NCI-H2196 treated with DMSO at 0.1 percent for 48 hours (cell line): ENCODE results near the gene ABCC2.
"Not testable (repeated sequence)": the region's sequence is repeated elsewhere in the genome, so short reads cannot be mapped to it uniquely, and the experiment has no call there.

Experiments
- DNase-seq: peaks from one replicate; lab custom pipeline; 2025; ENCODE audit not compliant: unreplicated experiment; lab: John Stamatoyannopoulos, UW

Gene ABCC2

DNA sequence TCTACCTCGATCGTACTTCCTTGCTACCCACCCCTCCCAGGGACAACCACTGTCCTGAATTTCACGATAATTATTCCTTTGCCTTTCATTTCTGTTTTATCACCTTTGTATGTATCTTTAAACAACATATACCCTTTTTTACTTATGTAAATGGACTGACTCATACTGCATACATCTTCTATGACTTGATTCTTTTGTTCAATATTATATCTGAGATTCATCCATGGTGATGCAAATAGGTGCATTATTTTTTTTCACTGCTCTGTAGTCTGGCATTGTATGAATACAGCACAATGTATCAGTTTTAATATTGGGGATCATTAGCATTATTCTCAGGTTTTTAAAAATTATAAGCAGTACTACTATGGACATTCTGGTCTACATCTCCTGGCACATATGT lies 69.4 kb downstream of the ABCC2 start:
- DNase-seq = no peak

DNA sequence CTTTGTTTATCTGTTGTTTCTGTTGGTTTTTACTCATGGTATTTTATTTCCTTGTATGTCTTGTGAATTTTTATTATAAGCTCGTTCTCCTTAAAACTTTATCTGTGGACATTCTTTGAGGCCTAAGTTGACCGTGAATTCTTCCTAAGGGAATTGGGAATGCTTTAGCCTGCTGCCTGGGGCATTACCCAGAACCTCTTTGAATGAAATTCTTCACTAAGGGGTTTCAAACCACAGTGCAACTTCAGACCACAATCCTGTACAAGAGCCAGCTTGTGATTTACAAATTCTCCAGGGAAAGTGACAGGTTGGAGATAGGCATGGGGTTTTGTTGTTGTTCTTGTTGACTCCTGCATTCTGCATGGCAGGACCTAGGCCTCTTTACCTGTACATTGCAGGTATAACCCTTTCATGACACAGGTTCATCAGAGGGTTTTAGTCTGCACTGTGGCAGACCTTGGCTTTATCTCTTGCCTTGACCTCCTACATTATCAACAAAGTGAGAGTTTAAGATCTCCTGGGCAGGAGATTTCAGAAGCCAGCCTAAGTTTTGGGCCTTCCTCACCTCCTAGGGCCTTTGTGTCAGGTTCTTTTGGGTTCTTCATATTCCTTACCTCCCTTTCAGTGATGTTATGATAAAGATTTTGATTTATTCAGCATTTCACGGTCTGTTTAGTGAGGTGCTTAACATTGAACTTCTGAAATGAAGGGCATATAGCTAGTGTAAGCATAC lies 70.2 kb downstream of the ABCC2 start:
- no peak for DNase-seq

DNA sequence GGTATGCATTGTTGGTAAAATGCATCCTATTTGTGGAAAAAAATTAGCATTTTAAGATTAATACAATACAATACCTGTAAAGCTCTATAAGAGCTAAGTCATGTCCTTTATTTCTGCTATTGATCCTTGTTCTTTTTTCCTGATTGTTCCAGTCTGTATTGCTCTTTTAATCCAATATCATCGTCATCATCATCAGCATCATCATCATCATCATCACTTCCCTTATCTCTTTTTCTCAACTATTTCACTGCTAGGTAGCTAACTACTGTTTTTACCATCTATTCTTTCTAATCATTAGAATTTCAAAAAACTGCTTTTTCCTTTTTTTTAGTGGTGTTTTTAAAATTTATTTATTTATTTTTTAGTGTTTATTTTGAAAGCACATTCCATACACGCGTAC lies 71.2 kb downstream of the ABCC2 start:
- no peak for DNase-seq

DNA sequence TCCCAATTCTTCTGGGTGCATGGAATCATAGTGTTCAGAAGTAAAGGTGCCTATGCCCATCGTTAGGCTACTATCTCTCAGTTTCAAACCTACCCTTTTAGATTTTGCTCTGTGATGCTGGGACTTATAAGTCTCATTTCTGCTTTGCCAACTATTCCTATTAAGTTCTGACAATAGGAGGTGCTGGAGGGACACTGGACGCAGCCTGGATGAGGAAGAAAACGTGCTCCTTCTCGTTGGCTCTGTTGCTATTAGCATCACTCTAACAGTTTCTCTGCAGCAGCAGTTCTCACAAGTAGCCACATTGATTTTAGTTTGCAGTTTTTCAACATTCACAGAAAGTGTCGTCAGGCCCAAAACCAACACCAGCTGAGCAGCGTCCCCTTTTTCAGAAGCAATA lies 72.4 kb downstream of the ABCC2 start:
- DNase-seq = no peak

DNA sequence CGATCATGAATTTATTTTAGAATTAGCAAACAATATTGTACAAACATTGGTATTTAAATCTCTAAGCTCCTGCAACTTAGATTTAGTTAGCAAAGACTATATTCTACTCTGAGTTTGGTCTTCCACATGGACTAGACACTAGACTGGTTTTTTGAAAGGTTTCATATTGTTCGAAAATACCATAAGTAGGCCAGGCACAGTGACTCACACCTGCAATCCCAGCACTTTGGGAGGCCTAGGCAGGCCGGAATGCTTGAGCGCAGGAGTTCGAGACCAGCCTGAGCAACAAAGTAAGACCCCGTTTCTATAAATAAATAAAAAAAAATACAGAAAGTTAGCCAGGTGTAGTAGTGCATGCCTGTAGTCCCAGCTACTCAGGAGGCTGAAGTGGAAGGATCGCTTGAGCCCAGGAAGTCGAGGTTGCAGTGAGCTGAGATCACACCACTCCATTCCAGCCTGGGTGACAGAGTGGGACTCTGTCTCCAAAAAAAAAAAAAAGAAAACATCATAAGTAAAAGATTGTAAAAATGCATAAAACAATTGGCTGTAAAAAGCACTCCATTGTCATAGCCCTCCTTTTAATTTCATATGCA lies 73.1 kb downstream of the ABCC2 start:
- DNase-seq = no peak

DNA sequence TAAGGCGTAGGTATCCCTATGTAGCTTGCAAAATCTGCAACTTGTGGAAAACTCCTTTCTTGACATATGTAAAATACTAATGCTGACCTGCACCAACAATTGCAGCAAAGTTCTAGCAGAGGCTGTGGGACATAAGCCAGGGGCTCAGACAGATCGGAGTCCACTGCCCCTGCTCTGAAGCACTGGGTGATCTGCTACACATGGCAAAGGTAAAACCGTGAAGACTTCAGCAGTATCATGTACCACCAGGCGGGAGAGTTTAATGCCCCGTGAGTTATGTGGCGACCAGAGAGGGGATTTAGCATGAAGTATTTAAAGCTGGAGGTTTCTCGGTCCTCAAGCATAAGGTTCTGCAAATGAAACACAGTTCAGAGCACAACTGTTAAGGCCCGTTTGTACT lies 76.4 kb downstream of the ABCC2 start:
- DNase-seq = no peak

DNA sequence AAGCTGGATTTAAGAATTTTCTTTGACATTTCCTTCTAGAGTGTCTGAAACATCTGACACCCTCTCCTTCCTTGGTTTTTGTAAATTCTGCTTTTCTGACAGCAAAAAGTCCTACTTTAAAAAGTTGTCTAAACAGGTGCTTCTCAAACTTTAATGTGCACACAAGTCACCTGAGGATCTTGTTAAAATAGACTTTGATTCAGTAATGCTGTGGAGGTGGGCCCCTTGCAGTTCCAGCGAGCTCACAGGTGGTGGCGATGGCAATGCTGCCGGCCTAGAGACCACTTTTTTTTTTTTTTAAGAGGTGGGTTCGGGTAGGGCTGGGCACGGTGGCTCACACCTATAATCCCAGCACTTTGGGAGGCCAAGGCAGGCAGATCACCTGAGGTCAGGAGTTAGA lies 77.1 kb downstream of the ABCC2 start:
- no peak for DNase-seq

DNA sequence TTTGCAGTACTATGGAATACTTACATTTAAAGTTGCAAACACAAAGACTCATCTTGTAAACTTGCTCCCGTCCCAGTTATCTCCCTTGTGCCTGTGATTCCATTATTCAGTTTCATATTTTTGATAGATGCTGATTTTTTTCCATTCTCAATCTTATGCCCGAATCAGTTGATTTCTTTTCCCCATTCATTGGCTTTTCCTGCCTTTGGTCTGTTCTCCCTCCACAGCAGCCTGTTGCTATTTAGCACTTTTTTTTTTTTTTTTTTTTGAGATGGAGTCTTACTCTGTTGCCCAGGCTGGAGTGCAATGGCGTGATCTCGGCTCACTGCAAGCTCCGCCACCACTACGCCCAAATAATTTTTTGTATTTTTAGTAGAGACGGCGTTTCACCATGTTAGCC lies 78.0 kb downstream of the ABCC2 start:
- no peak for DNase-seq

DNA sequence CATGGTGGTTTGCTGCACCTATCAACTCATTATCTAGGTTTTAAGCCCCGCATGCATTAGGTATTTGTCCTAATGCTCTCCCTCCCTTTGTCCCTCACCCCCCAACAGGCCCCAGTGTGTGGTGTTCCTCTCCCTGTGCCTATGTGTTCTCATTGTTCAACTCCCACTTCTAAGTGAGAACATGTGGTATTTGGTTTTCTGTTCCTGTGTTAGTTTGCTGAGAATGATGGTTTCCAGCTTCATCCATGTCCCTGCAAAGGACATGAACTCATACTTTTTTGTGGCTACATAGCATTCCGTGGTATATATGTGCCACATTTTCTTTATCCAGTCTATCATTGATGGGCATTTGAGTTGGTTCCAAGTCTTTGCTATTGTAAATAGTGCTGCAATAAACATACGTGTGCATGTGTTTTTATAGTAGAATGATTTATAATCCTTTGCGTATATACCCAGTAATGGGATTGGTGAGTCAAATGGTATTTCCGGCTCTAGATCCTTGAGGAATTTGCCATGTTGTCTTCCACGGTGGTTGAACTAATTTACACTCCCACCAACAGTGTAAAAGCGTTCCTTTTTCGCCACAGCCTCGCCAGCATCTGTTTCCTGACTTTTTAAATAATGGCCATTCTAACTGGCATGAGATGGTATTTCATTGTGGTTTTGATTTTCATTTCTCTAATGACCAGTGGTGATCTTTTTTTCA lies 81.2 kb downstream of the ABCC2 start:
- DNase-seq = not testable (repeated sequence)

DNA sequence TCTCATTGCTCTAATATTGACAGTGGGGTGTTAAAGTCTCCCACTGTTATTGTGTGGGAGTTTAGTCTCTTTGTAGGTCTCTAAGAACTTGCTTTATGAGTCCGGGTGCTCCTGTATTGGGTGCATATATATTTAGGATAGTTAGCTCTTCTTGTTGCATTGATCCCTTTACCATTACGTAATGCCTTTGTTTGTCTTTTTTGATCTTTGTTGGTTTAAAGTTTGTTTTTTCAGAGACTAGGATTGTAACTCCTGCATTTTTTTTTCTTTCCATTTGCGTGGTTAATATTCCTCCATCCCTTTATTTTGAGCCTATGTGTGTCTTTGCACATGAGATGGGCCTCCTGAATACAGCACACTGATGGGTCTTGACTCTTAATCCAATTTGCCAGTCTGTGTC lies 84.8 kb downstream of the ABCC2 start:
- DNase-seq = not testable (repeated sequence)

DNA sequence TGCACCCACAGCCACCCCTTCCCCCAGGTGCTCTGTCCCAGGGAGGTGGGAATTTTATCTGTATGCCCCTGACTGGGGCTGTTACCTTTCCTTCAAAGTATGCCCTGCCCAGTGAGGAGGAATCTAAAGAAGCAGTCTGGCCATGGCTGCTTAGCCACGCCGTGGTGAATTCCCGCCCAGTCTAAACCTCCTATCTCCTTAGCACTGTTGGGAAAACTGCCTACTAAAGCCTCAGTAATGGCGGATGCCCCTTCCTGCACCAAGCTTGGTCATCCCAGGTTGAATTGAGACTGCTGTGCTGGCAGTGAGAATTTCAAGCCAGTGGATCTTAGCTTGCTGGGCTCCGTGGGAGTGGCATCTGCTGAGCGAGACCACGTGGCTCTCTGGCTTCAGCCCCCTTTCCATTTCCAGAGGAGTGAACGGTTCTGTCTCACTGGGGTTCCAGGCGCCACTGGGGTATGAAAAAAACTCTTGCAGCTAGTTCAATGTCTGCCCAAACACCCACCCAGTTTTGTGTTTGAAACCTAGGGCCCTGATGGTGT lies 87.2 kb downstream of the ABCC2 start:
- DNase-seq = no peak

DNA sequence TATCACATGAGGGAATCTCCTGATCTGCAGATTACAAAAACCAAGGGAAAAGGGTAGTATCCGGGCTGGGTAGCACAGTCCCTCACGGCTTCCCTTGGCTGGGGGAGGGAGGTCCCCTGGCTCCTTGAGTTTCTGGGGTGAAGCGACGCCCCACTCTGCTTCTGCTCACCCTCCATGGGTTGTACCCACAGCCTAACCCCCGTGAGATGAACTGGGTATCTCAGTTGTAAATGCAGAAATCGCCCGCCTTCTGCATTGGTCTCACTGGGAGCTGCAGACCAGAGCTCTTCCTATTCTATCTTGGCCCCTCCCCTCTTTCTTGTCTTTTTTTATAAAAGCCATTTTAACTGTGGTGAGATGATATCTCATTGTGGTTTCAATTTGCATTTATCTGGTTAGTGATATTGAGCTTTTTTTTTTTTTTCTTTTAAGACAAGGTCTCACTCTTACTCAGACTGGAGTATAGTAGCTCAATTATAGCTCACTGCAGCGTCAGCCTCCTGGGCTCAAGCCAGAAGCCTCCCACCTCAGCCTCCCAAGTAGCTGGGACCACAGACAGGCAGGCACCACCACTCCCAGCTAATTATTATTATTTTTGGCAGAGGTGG lies 87.8 kb downstream of the ABCC2 start:
- DNase-seq = no peak

DNA sequence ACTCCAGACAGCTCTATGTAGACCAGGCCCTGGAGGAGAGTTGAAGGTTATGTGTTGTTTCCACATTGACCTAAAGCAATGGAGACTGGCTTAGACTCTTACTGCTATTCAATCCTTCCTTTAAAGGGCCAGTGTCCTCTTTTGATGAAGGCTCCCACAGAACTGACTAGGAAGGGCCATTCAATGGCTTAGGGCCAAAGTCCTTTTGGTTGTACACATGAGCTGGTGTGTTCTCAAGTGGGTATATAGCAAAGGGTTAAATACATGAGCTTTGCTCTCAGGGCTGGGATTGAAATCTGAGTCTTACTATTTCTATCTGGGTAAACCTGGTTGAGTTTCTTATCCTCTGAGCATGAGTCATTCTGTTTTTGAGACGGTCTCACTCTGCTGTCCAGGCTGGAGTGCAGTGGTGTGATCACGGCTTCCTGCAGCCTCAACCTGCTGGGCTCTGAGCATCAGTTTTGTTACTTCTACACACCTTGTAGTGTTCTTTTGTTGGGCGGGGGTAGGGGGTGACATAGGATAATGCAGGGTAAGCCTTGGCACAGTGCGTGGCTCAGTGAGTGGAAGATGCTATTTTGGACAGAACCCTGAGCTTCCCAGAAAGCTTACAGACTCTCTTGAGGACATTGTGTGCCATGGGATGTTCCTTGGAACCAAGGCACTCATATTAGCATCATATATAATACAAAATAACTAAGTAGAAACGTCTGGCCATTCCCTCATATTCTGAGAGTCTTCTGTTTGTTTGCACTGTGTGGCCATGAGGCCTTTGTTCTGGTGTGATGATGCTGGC lies 90.1 kb downstream of the ABCC2 start:
- DNase-seq = no peak

DNA sequence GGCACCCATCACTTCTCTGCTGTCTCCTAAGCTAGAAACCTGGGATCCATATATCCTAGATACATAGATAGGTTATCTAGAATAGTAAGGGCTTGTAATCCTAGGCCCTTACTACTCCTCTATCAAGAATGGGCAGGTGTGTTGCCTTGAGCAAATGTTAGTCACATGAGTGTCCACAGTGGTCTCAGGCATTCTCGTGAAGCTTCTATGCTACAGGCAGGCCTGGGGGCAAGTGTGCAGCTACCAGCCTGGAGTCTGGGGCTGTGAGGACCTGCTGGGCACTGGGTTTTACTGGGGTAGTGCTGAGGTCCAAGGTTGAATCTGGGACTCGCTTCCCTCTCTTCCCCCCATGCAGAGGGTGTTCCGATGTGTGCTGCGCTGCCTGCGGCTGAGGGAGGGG lies 91.4 kb downstream of the ABCC2 start:
- no peak for DNase-seq

DNA sequence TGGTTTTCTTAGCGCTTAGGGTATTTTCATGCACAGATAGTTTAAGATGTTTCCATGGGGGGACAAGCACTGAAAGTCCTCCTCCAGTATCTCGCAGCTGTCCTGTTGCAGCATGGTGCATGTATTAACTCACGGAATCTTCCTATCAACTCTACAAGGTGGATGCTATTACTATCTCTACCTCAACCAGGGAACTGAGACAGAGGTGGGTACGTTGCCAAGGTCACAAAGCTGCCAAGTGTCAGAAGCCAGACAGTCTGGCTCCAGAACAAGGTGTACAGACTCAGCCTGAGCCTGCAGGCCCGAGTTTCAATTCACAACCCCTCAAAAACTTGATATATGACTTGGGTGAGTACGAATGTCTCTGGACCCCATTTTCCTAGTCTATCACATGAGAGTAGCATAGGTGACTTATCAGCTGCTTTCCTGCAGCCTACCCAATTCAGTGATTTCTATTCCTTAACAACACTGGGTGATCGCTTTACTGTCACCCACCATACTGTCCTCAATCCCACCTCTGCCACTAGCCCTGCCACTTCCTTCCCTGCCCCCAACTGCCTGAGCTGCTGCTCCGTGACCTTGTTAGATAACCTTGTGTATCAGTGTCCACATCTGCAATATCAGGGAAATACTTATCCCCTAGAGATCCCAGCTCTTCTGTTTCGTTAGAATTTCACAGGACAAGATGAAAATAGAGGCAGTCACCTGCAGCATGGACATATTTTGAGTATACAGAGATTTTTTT lies 92.1 kb downstream of the ABCC2 start:
- no peak for DNase-seq

DNA sequence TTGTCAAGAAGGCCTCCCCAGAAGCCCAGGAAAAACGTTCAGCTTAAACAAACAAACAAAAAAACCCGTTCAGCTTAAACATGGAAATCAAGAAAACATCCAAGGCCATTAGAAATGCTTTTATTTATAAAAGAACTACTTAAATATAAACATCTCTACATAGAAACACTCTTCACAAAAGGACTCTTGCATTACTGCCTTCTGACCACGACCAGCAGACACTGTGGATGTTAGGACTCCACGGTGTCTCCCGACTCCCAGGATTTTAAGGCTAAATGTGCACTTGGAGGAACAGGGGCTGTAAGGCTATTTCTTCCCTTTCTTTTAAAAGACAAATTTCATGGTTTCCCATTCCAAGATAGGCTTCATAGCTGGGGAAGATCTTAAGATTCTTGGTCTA lies 93.0 kb downstream of the ABCC2 start:
- no peak for DNase-seq

DNA sequence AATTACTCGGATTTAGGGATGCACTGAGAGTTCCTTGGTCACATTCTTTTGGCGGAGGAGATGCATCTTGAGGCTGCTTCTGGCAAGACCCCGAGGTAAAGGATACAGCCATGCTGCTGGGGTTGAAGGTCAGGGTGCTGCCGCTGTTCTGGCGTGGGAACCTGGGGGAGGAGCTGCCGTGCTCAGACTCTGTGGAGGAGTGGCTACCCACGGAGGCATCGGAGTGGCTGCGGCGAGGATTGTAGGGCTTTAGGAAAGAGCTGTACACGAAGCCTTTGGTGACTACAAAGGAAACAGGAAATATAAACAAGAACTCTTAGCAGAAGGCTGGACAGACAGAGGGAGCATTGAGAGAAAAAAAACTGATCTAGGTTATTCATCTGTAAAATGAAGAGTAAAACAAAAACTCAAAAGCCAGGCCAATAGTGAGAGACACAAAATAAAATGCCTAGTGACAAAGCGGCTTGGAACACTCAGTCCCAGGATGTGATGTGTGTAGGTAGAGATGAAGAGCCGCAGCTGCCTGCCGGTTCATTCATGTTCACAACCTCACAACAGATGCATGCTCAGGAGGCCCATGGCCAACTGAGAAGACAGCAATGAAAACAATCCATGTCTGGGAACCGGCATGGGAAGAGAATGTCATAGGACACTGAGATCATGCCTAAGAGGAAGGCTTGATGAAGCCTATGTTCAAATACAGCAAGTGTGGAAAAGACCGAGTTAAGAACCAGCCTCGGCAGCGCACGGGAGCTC lies 97.8 kb downstream of the ABCC2 start:
- DNase-seq = no peak

DNA sequence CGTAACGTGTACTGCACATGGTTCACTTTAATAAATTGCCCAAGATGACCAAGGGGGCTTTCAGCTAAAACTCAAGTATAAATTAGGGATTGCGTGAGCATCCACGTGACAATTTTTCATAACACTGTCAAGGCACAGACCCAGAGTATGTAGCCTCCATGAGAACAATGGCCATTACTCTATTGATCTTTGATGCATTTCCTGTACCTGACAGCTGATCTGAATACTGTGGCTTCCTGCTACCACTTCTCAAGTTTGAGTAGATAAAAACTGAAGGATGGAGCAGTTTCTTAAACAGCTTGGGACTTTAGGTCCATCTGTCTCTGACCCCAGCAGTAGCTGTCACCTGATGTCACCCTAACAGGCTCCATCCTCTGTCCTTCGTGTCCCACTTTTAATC lies 98.9 kb downstream of the ABCC2 start:
- no peak for DNase-seq

DNA sequence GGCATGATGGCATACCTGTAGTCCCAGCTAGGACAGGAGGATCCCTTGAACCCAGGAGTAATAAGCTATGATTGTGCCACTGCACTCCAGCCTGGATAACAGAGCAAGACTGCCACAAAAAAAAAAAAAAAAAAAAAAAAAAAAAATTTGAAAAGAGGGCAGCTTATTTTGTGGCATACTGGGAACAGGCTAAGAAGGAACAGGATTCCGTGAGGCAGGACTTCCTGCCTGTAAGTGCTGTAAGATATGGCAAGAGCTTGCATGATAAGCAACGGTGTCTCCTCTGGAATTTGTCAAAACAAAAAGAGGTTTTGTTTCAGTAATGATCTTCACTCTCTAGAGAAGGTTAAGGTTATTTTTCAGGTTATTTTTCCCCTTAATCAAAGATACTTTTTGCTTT lies 101.1 kb downstream of the ABCC2 start:
- no peak for DNase-seq

DNA sequence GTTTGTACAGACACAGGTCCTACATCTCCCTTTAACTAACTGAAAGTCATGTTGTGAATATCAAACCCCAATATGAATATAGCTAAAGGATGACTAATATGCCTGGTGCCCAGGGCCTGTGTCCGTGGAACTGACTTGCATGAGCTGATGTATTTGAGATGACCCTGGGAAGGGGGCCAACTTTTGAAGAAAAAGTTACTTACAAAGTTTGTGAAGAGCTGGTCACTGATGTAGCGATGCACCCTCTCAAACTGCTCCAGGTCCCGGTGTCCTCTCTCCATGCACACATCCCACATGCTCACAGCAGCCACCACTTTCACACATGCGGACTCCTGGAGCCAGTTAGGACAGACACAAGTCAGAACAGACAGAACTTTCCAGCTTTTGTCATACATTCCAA lies 106.2 kb downstream of the ABCC2 start:
- DNase-seq = no peak
